Prostate gland (tissue), 2 donors: ENCODE results near the gene TBC1D22A. TPM values are rescaled to one million over a fixed set of nuclear protein-coding genes. Genes with fewer than 3 reads are reported as not detected.

ENCODE experiments used
- DNase-seq: peaks from one replicate; pipeline ENCODE4 v3.0.0-alpha.2; 2019; ENCODE audit warnings: low spot score
- H3K27ac ChIP-seq, 2 donors: fragments of 200-600 bp; sonication (generic); 2 replicates each; pipeline ENCODE4 v1.5.1; 2017 to 2019
- H3K27me3 ChIP-seq: fragments of 200-600 bp; sonication (generic); replicated peaks from 2 replicates; pipeline ENCODE4 v1.5.1; 2019; ENCODE audit not compliant: insufficient read depth
- H3K36me3 ChIP-seq, 2 donors: fragments of 200-600 bp; sonication (generic); 1 replicate in 1 of 2; 2 replicates in 1 of 2; pipeline versions ENCODE4 v1.5.1 to v1.8.1; 2017 to 2019
- H3K4me1 ChIP-seq: fragments of 200-600 bp; sonication (generic); replicated peaks from 2 replicates; pipeline ENCODE4 v1.5.1; 2019
- H3K4me3 ChIP-seq, 2 donors: fragments of 200-600 bp; sonication (generic); 2 replicates each; pipeline ENCODE4 v1.5.1; 2017 to 2019
- H3K9me3 ChIP-seq: fragments of 200-600 bp; sonication (generic); 2 replicates; pipeline ENCODE4 v1.5.1; 2017
- CTCF ChIP-seq, 4 experiments: fragments of 200-600 bp in 2 of 4; fragments of 450-650 bp in 2 of 4; sonication (generic) in 2 of 4; IDR thresholded peaks; 1 replicate in 3 of 4; 2 replicates in 1 of 4; pipeline ENCODE4 v1.5.1; 2016 to 2019; ENCODE audit warnings: antibody characterized with exemption in 4 of 4, mild to moderate bottlenecking in 2 of 4, moderate library complexity in 2 of 4
- POLR2A ChIP-seq: fragments of 450-650 bp; IDR thresholded peaks from one replicate; pipeline ENCODE4 v1.6.1; 2016; ENCODE audit warnings: antibody characterized with exemption, mild to moderate bottlenecking
- POLR2AphosphoS5 ChIP-seq: sonication (generic); formaldehyde crosslinking; IDR thresholded peaks from one replicate; pipeline ENCODE4 v1.6.1; 2017; ENCODE audit warnings: antibody characterized with exemption
- WGBS: methylation state at CpG from one replicate; pipeline ENCODE4 v1.1.5; 2018; 5-methylcytosine and 5-hydroxymethylcytosine counted together
- intact Hi-C: fragments of 100-400 bp; cut with DNase I; formaldehyde crosslinking; loops from one replicate; pipeline ENCODE4 v1.14.2; 2022
- total RNA-seq, 2 donors: library from RNA; depleted of rRNA; stranded (reverse); fragments of >200 nt; gene quantifications; one replicate each; pipeline ENCODE4 v1.1.0, GENCODE V29; 2016

TBC1D22A gene
- total RNA-seq, 2 donors from 2014 or later, result 16.0 to 30.7 TPM

- no peaks in the 10 kb centered on the region for H3K36me3 ChIP-seq
Measured at GRCh38 chr22:46750530-46750800, 12.0 kb upstream of the TBC1D22A start.

GRCh38 chr22:46750863-46751443, 11.5 kb upstream of the TBC1D22A start:
- 54% methylated on average over 12 of the region's 12 CpGs for WGBS
- Histone ChIP-seq H3K9me3 (no peaks in the 10 kb centered on the region), H3K36me3 (no peaks in the 10 kb centered on the region), H3K4me3 (no peak overlapping the region), H3K27ac (no peak overlapping the region), H3K4me1 (no peaks in the 10 kb centered on the region), H3K27me3 (peaks cover 12% of the 10 kb centered on the region)
- TF ChIP-seq POLR2A (no peak), POLR2AphosphoS5 (no peak), CTCF (IDR thresholded peaks at IDR 0.05) (no peak)
- no peak for DNase-seq
- intact Hi-C loops, result no loop called here

More at GRCh38 chr22:46750530-46750800, 12.0 kb upstream of the TBC1D22A start:
- WGBS, result 88% methylated on average over 5 of the region's 5 CpGs
- H3K9me3 ChIP-seq, result no peaks in the 10 kb centered on the region
- H3K27me3 ChIP-seq, result peaks cover 12% of the 10 kb centered on the region
- no peaks in the 10 kb centered on the region for H3K4me1 ChIP-seq
- no peak for DNase-seq
- H3K4me3 ChIP-seq, result no peak overlapping the region
- intact Hi-C loops, result no loop called here
- TF ChIP-seq POLR2AphosphoS5 (no peak), POLR2A (no peak)
- no peak overlapping the region for H3K27ac ChIP-seq

- no peaks in the 10 kb centered on the region for H3K4me1 ChIP-seq
- intact Hi-C loops, result no loop called here
- H3K27me3 ChIP-seq, result peaks cover 12% of the 10 kb centered on the region
- H3K27ac ChIP-seq, result no peak overlapping the region
- TF ChIP-seq POLR2AphosphoS5 (no peak), CTCF (IDR thresholded peaks at IDR 0.05) (no peak), POLR2A (no peak)
- no peaks in the 10 kb centered on the region for H3K36me3 ChIP-seq
- no peak overlapping the region for H3K4me3 ChIP-seq
- DNase-seq, result no peak
- H3K9me3 ChIP-seq, result no peaks in the 10 kb centered on the region
- WGBS, result 80% methylated on average over 11 of the region's 11 CpGs
Measured at GRCh38 chr22:46752286-46752987, 10.0 kb upstream of the TBC1D22A start.

GRCh38 chr22:46752988-46753310, 9.5 kb upstream of the TBC1D22A start:
- Histone ChIP-seq H3K4me3 (no peak overlapping the region), H3K4me1 (no peaks in the 10 kb centered on the region), H3K36me3 (no peaks in the 10 kb centered on the region), H3K27me3 (peaks cover 10% of the 10 kb centered on the region), H3K27ac (no peak overlapping the region), H3K9me3 (no peaks in the 10 kb centered on the region)
- DNase-seq, result no peak
- intact Hi-C loops, result no loop called here
- TF ChIP-seq POLR2AphosphoS5 (no peak), CTCF (IDR thresholded peaks at IDR 0.05) (no peak), POLR2A (no peak)
- WGBS, result 95% methylated on average over 6 of the region's 6 CpGs

- DNase-seq, result no peak
- Histone ChIP-seq H3K9me3 (no peaks in the 10 kb centered on the region), H3K27me3 (peaks cover 6% of the 10 kb centered on the region), H3K4me1 (no peaks in the 10 kb centered on the region), H3K4me3 (no peak overlapping the region), H3K36me3 (no peaks in the 10 kb centered on the region), H3K27ac (peak overlapping the region; percentile 24 to 40)
- intact Hi-C loops, result no loop called here
- 90% methylated on average over 8 of the region's 8 CpGs for WGBS
- no peak for TF ChIP-seq CTCF (IDR thresholded peaks at IDR 0.05)
- TF ChIP-seq POLR2A, result no peak
- no peak for TF ChIP-seq POLR2AphosphoS5
Measured at GRCh38 chr22:46753360-46753759, 9.1 kb upstream of the TBC1D22A start.
